H9 (cell line): ENCODE results near the gene SYNGR1. TPM values are rescaled to one million over a fixed set of nuclear protein-coding genes. Genes with fewer than 3 reads are reported as not detected.

Source experiments
- DNase-seq: peaks from one replicate; pipeline ENCODE4 v3.0.0-alpha.2; 2017
- H2AFZ ChIP-seq: one replicate; pipeline ENCODE4 v1.6.1; 2013; ENCODE audit warnings: mild to moderate bottlenecking, low read length, control low read depth, moderate library complexity
- H2AK5ac ChIP-seq: 2 replicates; pipeline ENCODE4 v1.6.1; 2013; ENCODE audit warnings: low read length, control low read depth, mixed read lengths; ENCODE audit not compliant: insufficient read length
- H2BK120ac ChIP-seq: one replicate; pipeline ENCODE4 v1.6.1; 2013; ENCODE audit warnings: low read depth, mild to moderate bottlenecking, low read length, control low read depth, inconsistent platforms; ENCODE audit not compliant: poor library complexity, severe bottlenecking
- H2BK12ac ChIP-seq: 2 replicates; pipeline ENCODE4 v1.6.1; 2013; ENCODE audit warnings: low read length, control low read depth, mixed read lengths, low read depth; ENCODE audit not compliant: insufficient read length
- H2BK15ac ChIP-seq: 2 replicates; pipeline ENCODE4 v1.6.1; 2013; ENCODE audit warnings: low read depth, low read length, control low read depth
- H2BK20ac ChIP-seq: one replicate; pipeline ENCODE4 v1.6.1; 2013; ENCODE audit warnings: low read depth, mild to moderate bottlenecking, low read length, control low read depth, inconsistent platforms; ENCODE audit not compliant: poor library complexity, severe bottlenecking
- H2BK5ac ChIP-seq: 2 replicates; pipeline ENCODE4 v1.6.1; 2013; ENCODE audit warnings: low read length, control low read depth, mixed read lengths; ENCODE audit not compliant: insufficient read length
- H3K14ac ChIP-seq: 2 replicates; pipeline ENCODE4 v1.6.1; 2013; ENCODE audit warnings: low read length, control low read depth; ENCODE audit not compliant: insufficient read depth
- H3K18ac ChIP-seq: 2 replicates; pipeline ENCODE4 v1.6.1; 2013; ENCODE audit warnings: low read depth, mild to moderate bottlenecking, mixed read lengths, low read length, control low read depth; ENCODE audit not compliant: insufficient read length
- H3K23ac ChIP-seq: 2 replicates; pipeline ENCODE4 v1.6.1; 2013; ENCODE audit warnings: low read length, control low read depth, mixed read lengths, low read depth; ENCODE audit not compliant: insufficient read length
- H3K23me2 ChIP-seq: 2 replicates; pipeline ENCODE4 v1.6.1; 2013; ENCODE audit warnings: low read depth, mild to moderate bottlenecking, mixed read lengths, low read length, control low read depth; ENCODE audit not compliant: insufficient read length, poor library complexity, severe bottlenecking
- H3K27ac ChIP-seq: 2 replicates; pipeline ENCODE4 v1.5.1; 2013; ENCODE audit warnings: low read length, control low read depth, mixed read lengths, low read depth; ENCODE audit not compliant: insufficient read length
- H3K27me3 ChIP-seq: 2 replicates; pipeline ENCODE4 v1.6.1; 2013; ENCODE audit warnings: low read length, control low read depth, inconsistent platforms; ENCODE audit not compliant: insufficient read depth
- H3K4ac ChIP-seq: 2 replicates; pipeline ENCODE4 v1.6.1; 2013; ENCODE audit warnings: low read depth, mild to moderate bottlenecking, control low read depth, inconsistent platforms, low read length, moderate library complexity
- H3K4me1 ChIP-seq: 2 replicates; pipeline ENCODE4 v1.6.1; 2013; ENCODE audit warnings: low read length, control low read depth, inconsistent platforms; ENCODE audit not compliant: insufficient read depth
- H3K4me2 ChIP-seq: 2 replicates; pipeline ENCODE4 v1.6.1; 2013; ENCODE audit warnings: low read length, control low read depth, mixed read lengths; ENCODE audit not compliant: insufficient read length, insufficient read depth
- H3K56ac ChIP-seq: 2 replicates; pipeline ENCODE4 v1.6.1; 2013; ENCODE audit warnings: low read depth, mild to moderate bottlenecking, mixed read lengths, low read length, control low read depth; ENCODE audit not compliant: insufficient read length
- H3K79me1 ChIP-seq: 2 replicates; pipeline ENCODE4 v1.6.1; 2013; ENCODE audit warnings: low read depth, mild to moderate bottlenecking, moderate library complexity, low read length, control low read depth, inconsistent platforms; ENCODE audit not compliant: insufficient read depth, poor library complexity, severe bottlenecking
- H3K79me2 ChIP-seq: 2 replicates; pipeline ENCODE4 v1.6.1; 2013; ENCODE audit warnings: low read length, control low read depth, inconsistent platforms; ENCODE audit not compliant: insufficient read depth
- H3K9ac ChIP-seq: 2 replicates; pipeline ENCODE4 v1.6.1; 2013; ENCODE audit warnings: low read length, control low read depth, mixed read lengths; ENCODE audit not compliant: insufficient read length; ENCODE audit errors: extremely low read depth
- H3K9me3 ChIP-seq: one replicate; pipeline ENCODE4 v1.6.1; 2013; ENCODE audit warnings: low read depth, low read length, inconsistent platforms; ENCODE audit not compliant: control insufficient read depth
- H3T11ph ChIP-seq: one replicate; pipeline ENCODE4 v1.6.1; 2013; ENCODE audit warnings: mild to moderate bottlenecking, low read length, control low read depth, inconsistent platforms
- H4K20me1 ChIP-seq: one replicate; pipeline ENCODE4 v1.6.1; 2013; ENCODE audit not compliant: control insufficient read depth, insufficient read length, insufficient read depth
- H4K5ac ChIP-seq: 2 replicates; pipeline ENCODE4 v1.6.1; 2013; ENCODE audit warnings: low read depth, mild to moderate bottlenecking, mixed read lengths, low read length, control low read depth; ENCODE audit not compliant: insufficient read length
- H4K8ac ChIP-seq: replicated peaks from 2 replicates; pipeline ENCODE4 v1.6.1; 2013; ENCODE audit warnings: low read length, control low read depth, mixed read lengths, low read depth; ENCODE audit not compliant: insufficient read length
- H4K91ac ChIP-seq: 2 replicates; pipeline ENCODE4 v1.6.1; 2013; ENCODE audit warnings: low read depth, mild to moderate bottlenecking, moderate library complexity, mixed read lengths, low read length, control low read depth; ENCODE audit not compliant: insufficient read length
- H3K27ac Mint-ChIP-seq, 3 experiments: 2 replicates in 2 of 3; 3 replicates in 1 of 3; pipeline ENCODE4 v1.8.0; 2020 to 2021; ENCODE audit warnings: mixed read lengths in 3 of 3, mild to moderate bottlenecking in 1 of 3, moderate library complexity in 1 of 3
- H3K27me3 Mint-ChIP-seq: 2 replicates; pipeline ENCODE4 v1.8.0; 2021; ENCODE audit warnings: low read depth, mild to moderate bottlenecking, moderate library complexity, mixed read lengths
- H3K36me3 Mint-ChIP-seq, 3 experiments: 2 replicates in 2 of 3; 3 replicates in 1 of 3; pipeline ENCODE4 v1.8.0; 2020 to 2021; ENCODE audit warnings: low read depth in 3 of 3, mixed read lengths in 3 of 3; ENCODE audit not compliant: insufficient read depth in 1 of 3
- H3K4me1 Mint-ChIP-seq, 2 experiments: 2 replicates each; pipeline ENCODE4 v1.8.0; 2020; ENCODE audit warnings: mixed read lengths in 2 of 2
- H3K4me3 Mint-ChIP-seq, 2 experiments: 2 replicates in 1 of 2; 3 replicates in 1 of 2; pipeline ENCODE4 v1.8.0; 2020 to 2021; ENCODE audit warnings: mild to moderate bottlenecking in 2 of 2, mixed read lengths in 2 of 2, moderate library complexity in 1 of 2
- H3K9me3 Mint-ChIP-seq, 2 experiments: 2 replicates in 1 of 2; 3 replicates in 1 of 2; pipeline ENCODE4 v1.8.0; 2020; ENCODE audit warnings: mild to moderate bottlenecking in 2 of 2, mixed read lengths in 2 of 2, moderate library complexity in 1 of 2
- CTCF ChIP-seq: fragments of 200-600 bp; sonication (generic); conservative IDR thresholded peaks from 3 replicates; pipeline ENCODE4 v1.8.0; 2021; ENCODE audit warnings: antibody characterized with exemption, mild to moderate bottlenecking
- WGBS: extraction: QIAGEN DNeasy Blood & Tissue Kit; methylation state at CpG from one replicate; pipeline ENCODE4 v1.1.7; 2013; ENCODE audit warnings: missing lambda C conversion rate, low lambda C conversion rate, mixed read lengths; ENCODE audit not compliant: insufficient read length; ENCODE audit errors: extremely low coverage; 5-methylcytosine and 5-hydroxymethylcytosine counted together
- total RNA-seq: library from RNA; stranded (reverse); gene quantifications from 2 replicates; pipeline ENCODE4 v1.2.1, GENCODE V29; 2021

The SYNGR1 gene
- total RNA-seq, 1 experiment from 2014 or later, result 13.2 TPM

- Histone ChIP-seq H4K5ac (no peak overlapping the region), H3K4me1 (no peaks in the 10 kb centered on the region; the same call in 1 of the 2 replicates), H3T11ph (no peak overlapping the region), H4K8ac (no peak overlapping the region), H2BK120ac (no peak overlapping the region), H3K14ac (no peak overlapping the region), H3K79me1 (no peaks in the 10 kb centered on the region), H3K56ac (no peak overlapping the region), H2AFZ (no peak overlapping the region), H3K9ac (no peak overlapping the region), H2BK20ac (no peak overlapping the region), H3K79me2 (no peaks in the 10 kb centered on the region), H3K9me3 (no peaks in the 10 kb centered on the region), H3K4me2 (no peak overlapping the region), H3K23ac (no peak overlapping the region), H2BK12ac (no peak overlapping the region), H3K27ac (no peak overlapping the region), H3K4ac (no peak overlapping the region), H4K91ac (no peak overlapping the region), H2BK5ac (no peak overlapping the region), H3K23me2 (peaks cover 5% of the 10 kb centered on the region), H4K20me1 (no peaks in the 10 kb centered on the region), H3K18ac (no peak overlapping the region), H3K27me3 (no peaks in the 10 kb centered on the region), H2AK5ac (no peak overlapping the region), H2BK15ac (no peak overlapping the region)
- no peak for TF ChIP-seq CTCF
- Mint-ChIP-seq H3K9me3 (no peaks in the 10 kb centered on the region), H3K27me3 (peaks cover 16% of the 10 kb centered on the region), H3K4me1 (peaks cover 7 to 41% of the 10 kb centered on the region in 2 experiments), H3K36me3 (peaks cover 2 to 16% (median 15%) of the 10 kb centered on the region in 3 experiments; a peak in 6 of 7 replicates), H3K4me3 (no peak overlapping the region), H3K27ac (no peak overlapping the region)
- WGBS, result no CpG with 5 or more reads among the region's 6 CpGs
- DNase-seq, result no peak
These were observed 84.9 kb downstream of the SYNGR1 start for GRCh38 chr22:39434721-39435120.

Other genes with a start within 250 kb of the SYNGR1 start
- 3.7 and 4.2 TPM in 2 replicates for gene CBX7, start 197.3 kb upstream of the SYNGR1 start, total RNA-seq
- gene PDGFB, start 105.0 kb upstream of the SYNGR1 start, total RNA-seq, result 6.1 and 7.1 TPM in 2 replicates
- 2,830 and 2,855 TPM in 2 replicates for gene RPL3, start 30.4 kb upstream of the SYNGR1 start, total RNA-seq
- 16.6 and 20.3 TPM in 2 replicates for gene TAB1, start 49.8 kb downstream of the SYNGR1 start, total RNA-seq
- gene MGAT3, start 107.0 kb downstream of the SYNGR1 start, total RNA-seq, result 4.7 and 5.0 TPM in 2 replicates
- 32.6 and 34.7 TPM in 2 replicates for gene MIEF1, start 152.3 kb downstream of the SYNGR1 start, total RNA-seq
- 455 TPM in 2 replicates for gene ATF4, start 170.6 kb downstream of the SYNGR1 start, total RNA-seq
- 65.0 and 72.2 TPM in 2 replicates for gene RPS19BP1, start 182.8 kb downstream of the SYNGR1 start, total RNA-seq
- 0.50 and 0.53 TPM in 2 replicates for gene CACNA1I, start 220.8 kb downstream of the SYNGR1 start, total RNA-seq